ENCODE measurements around the gene MMP1.

MMP1 gene

GRCh38 chr11:102802341-102802740 lies 4.4 kb upstream of the MMP1 start:
- no peak for DNase-seq

GRCh38 chr11:102800767-102801166 lies 2.8 kb upstream of the MMP1 start:
- DNase-seq, result no peak

- DNase-seq, result no peak
Measured at GRCh38 chr11:102799681-102800340, 1.9 kb upstream of the MMP1 start.

- no peak for DNase-seq
Measured at GRCh38 chr11:102794382-102794781, 3.6 kb downstream of the MMP1 start.

- DNase-seq, result no peak
Measured at GRCh38 chr11:102793677-102794290, 4.2 kb downstream of the MMP1 start.

- no peak for DNase-seq
Measured at GRCh38 chr11:102792604-102793003, 5.4 kb downstream of the MMP1 start.

- no peak for DNase-seq
Measured at GRCh38 chr11:102791271-102792036, 6.5 kb downstream of the MMP1 start.

GRCh38 chr11:102788334-102788995 lies 9.5 kb downstream of the MMP1 start:
- no peak for DNase-seq

GRCh38 chr11:102784380-102784779 lies 13.6 kb downstream of the MMP1 start:
- DNase-seq, result no peak

GRCh38 chr11:102783720-102784119 lies 14.2 kb downstream of the MMP1 start:
- no peak for DNase-seq

- no peak for DNase-seq
Measured at GRCh38 chr11:102783016-102783415, 14.9 kb downstream of the MMP1 start.

GRCh38 chr11:102781676-102782075 lies 16.3 kb downstream of the MMP1 start:
- no peak for DNase-seq

GRCh38 chr11:102780491-102780918 lies 17.5 kb downstream of the MMP1 start, which contains the start of gene MMP10:
TSS of gene MMP10 (minus strand) at chr11:102780628. CDS start at chr11:102780591, 37 bp downstream.
- DNase-seq, result no peak

- no peak for DNase-seq
Measured at GRCh38 chr11:102776454-102776853, 21.5 kb downstream of the MMP1 start.

- no peak for DNase-seq
Measured at GRCh38 chr11:102773386-102773785, 24.6 kb downstream of the MMP1 start.

GRCh38 chr11:102771351-102771750 lies 26.6 kb downstream of the MMP1 start:
- DNase-seq, result no peak

- DNase-seq, result no peak
Measured at GRCh38 chr11:102770191-102770590, 27.8 kb downstream of the MMP1 start.

- DNase-seq, result no peak
Measured at GRCh38 chr11:102767800-102768199, 30.2 kb downstream of the MMP1 start.

GRCh38 chr11:102763440-102763839 lies 34.5 kb downstream of the MMP1 start:
- no peak for DNase-seq

- DNase-seq, result no peak
Measured at GRCh38 chr11:102762361-102762767, 35.6 kb downstream of the MMP1 start.

GRCh38 chr11:102761646-102762238 lies 36.2 kb downstream of the MMP1 start:
- DNase-seq, result no peak

GRCh38 chr11:102760344-102761035 lies 37.5 kb downstream of the MMP1 start:
- no peak for DNase-seq

All from DMS79 (cell line).